ENCODE measurements around the gene ENGASE.

ENGASE gene

GRCh38 chr17:79114458-79115301, 40.1 kb downstream of the ENGASE start:
- peak overlapping the region; percentile 98 for H3K27ac ChIP-seq
- TF ChIP-seq CTCF (IDR thresholded peaks at IDR 0.05), result no peak
- peaks cover 83% of the 10 kb centered on the region for H3K4me1 ChIP-seq

GRCh38 chr17:79115487-79115886, 40.9 kb downstream of the ENGASE start:
- Histone ChIP-seq H3K27ac (peak overlapping the region; percentile 98), H3K79me2 (peaks cover 10% of the 10 kb centered on the region), H3K4me3 (ENCODE audit: low read depth, low read length) (peak overlapping the region; percentile 51), H3K9me3 (ENCODE audit: control insufficient read depth, low read length) (no peaks in the 10 kb centered on the region), H3K27me3 (ENCODE audit: control insufficient read depth, insufficient read depth, low read length) (no peaks in the 10 kb centered on the region), H3K4me1 (peaks cover 75% of the 10 kb centered on the region), H3K4me2 (ENCODE audit: low read length) (peak overlapping the region; percentile 72), H3K9ac (peak overlapping the region; percentile 79), H2AFZ (peak overlapping the region; percentile 82), H3K36me3 (ENCODE audit: control insufficient read depth, insufficient read depth, low read length) (no peaks in the 10 kb centered on the region)
- TF ChIP-seq CTCF (IDR thresholded peaks at IDR 0.05), result no peak

More at GRCh38 chr17:79114458-79115301, 40.1 kb downstream of the ENGASE start:
- Histone ChIP-seq H3K4me3 (ENCODE audit: low read depth, low read length) (peak overlapping the region; percentile 41), H3K36me3 (ENCODE audit: control insufficient read depth, insufficient read depth, low read length) (no peaks in the 10 kb centered on the region), H3K4me2 (ENCODE audit: low read length) (peak overlapping the region; percentile 71), H3K9me3 (ENCODE audit: control insufficient read depth, low read length) (no peaks in the 10 kb centered on the region), H2AFZ (peak overlapping the region; percentile 82), H3K9ac (peak overlapping the region; percentile 25), H3K79me2 (peaks cover 7% of the 10 kb centered on the region), H3K27me3 (ENCODE audit: control insufficient read depth, insufficient read depth, low read length) (no peaks in the 10 kb centered on the region)

GRCh38 chr17:79116575-79117368, 42.1 kb downstream of the ENGASE start:
- H3K36me3 ChIP-seq (ENCODE audit: control insufficient read depth, insufficient read depth, low read length), result no peaks in the 10 kb centered on the region
- H3K27me3 ChIP-seq (ENCODE audit: control insufficient read depth, insufficient read depth, low read length), result no peaks in the 10 kb centered on the region
- peaks cover 8% of the 10 kb centered on the region for H3K79me2 ChIP-seq
- H3K9me3 ChIP-seq (ENCODE audit: control insufficient read depth, low read length), result no peaks in the 10 kb centered on the region
- H3K4me2 ChIP-seq (ENCODE audit: low read length), result no peak overlapping the region
- no peak for TF ChIP-seq CTCF (IDR thresholded peaks at IDR 0.05)
- H3K9ac ChIP-seq, result no peak overlapping the region
- H3K4me1 ChIP-seq, result peaks cover 73% of the 10 kb centered on the region
- H3K4me3 ChIP-seq (ENCODE audit: low read depth, low read length), result no peak overlapping the region
- peak overlapping the region; percentile 98 for H3K27ac ChIP-seq
- H2AFZ ChIP-seq, result no peak overlapping the region

GRCh38 chr17:79117905-79118487, 43.4 kb downstream of the ENGASE start:
- Histone ChIP-seq H2AFZ (peak overlapping the region; percentile 63), H3K9me3 (ENCODE audit: control insufficient read depth, low read length) (no peaks in the 10 kb centered on the region), H3K4me1 (peaks cover 61% of the 10 kb centered on the region), H3K27ac (peak overlapping the region; percentile 98), H3K4me2 (ENCODE audit: low read length) (no peak overlapping the region), H3K36me3 (ENCODE audit: control insufficient read depth, insufficient read depth, low read length) (no peaks in the 10 kb centered on the region), H3K27me3 (ENCODE audit: control insufficient read depth, insufficient read depth, low read length) (no peaks in the 10 kb centered on the region), H3K79me2 (peaks cover 11% of the 10 kb centered on the region), H3K4me3 (ENCODE audit: low read depth, low read length) (no peak overlapping the region), H3K9ac (no peak overlapping the region)
- TF ChIP-seq CTCF (IDR thresholded peaks at IDR 0.05), result no peak
